Prostate gland (tissue), 2 donors: ENCODE results near the gene FCSK.

Experiments used
- CTCF ChIP-seq, 4 experiments: fragments of 200-600 bp in 2 of 4; fragments of 450-650 bp in 2 of 4; sonication (generic) in 2 of 4; IDR thresholded peaks; 1 replicate in 3 of 4; 2 replicates in 1 of 4; pipeline ENCODE4 v1.5.1; 2016 to 2019; ENCODE audit warnings: antibody characterized with exemption in 4 of 4, mild to moderate bottlenecking in 2 of 4, moderate library complexity in 2 of 4
- POLR2A ChIP-seq: fragments of 450-650 bp; IDR thresholded peaks from one replicate; pipeline ENCODE4 v1.6.1; 2016; ENCODE audit warnings: antibody characterized with exemption, mild to moderate bottlenecking
- POLR2AphosphoS5 ChIP-seq: sonication (generic); formaldehyde crosslinking; IDR thresholded peaks from one replicate; pipeline ENCODE4 v1.6.1; 2017; ENCODE audit warnings: antibody characterized with exemption

- no peak for TF ChIP-seq POLR2A
- no peak for TF ChIP-seq CTCF (IDR thresholded peaks at IDR 0.05)
- TF ChIP-seq POLR2AphosphoS5 = no peak
These were observed 11.8 kb downstream of the FCSK start for GRCh38 chr16:70465999-70466804.
